COLO829 (cell line): ENCODE results near the gene PSMC2.

ENCODE experiments used
- DNase-seq: peaks from one replicate; pipeline ENCODE4 v3.0.0; 2012; ENCODE audit warnings: low spot score

PSMC2 gene

DNA sequence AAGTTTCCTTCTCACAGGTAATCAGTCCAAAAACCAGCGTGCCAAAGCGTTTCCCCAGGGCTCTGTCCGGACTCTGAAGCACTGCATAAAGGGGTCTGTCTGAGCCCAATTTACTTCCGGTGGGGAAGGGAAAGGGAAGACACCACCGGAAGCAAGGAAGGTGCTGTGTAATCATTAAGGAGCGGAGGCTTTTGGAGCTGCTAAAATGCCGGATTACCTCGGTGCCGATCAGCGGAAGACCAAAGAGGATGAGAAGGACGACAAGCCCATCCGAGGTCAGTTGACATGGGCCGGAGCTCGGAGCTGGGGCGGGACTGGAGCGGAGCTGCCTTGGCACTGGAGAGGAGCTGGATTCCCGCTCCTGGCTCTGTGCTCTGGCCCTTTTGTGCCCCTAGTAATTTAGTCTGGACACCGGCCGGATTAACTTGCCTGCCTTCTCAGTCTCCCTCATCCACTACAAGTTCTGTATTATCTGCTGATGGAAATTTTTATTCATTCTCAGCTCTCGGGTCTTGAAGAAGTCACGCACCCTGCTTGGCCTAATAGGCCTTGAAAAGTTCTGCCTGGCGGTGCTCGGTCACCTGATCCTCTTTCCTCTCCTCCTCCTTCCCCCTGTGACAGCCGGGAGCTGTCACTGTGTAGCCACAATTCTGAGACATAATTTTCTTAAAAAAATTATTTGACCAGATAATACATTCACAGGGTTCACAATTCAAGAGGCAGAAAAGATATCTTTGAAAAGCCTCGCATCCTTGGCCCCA, at the start of gene PSMC2:
Gene PSMC2 (plus strand): TSS at position 137 of the 761 bp plus-strand sequence. CDS start 69 bp downstream, at position 206.
- peak; percentile 97 for DNase-seq

DNA sequence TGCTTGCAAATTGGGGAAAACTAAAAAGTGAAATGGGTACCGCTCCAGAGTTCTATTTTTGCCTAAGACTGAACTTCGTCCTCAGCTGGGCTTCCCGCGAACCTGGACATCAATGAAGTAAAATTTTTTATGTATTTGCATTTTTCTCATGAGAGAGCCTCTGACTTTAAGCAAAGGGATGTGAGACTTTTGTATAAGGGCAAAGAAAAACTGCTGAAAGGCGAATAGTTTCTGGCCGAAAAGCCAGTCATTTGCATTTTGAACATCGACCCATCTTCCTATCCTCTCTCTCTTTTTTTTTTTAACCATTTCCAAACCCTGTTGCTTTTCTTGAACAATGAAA, 49.6 kb upstream of the PSMC2 start:
- no peak for DNase-seq

- DNase-seq: no peak
Measured at GRCh38 chr7:103299660-103300059, 47.8 kb upstream of the PSMC2 start.

DNA sequence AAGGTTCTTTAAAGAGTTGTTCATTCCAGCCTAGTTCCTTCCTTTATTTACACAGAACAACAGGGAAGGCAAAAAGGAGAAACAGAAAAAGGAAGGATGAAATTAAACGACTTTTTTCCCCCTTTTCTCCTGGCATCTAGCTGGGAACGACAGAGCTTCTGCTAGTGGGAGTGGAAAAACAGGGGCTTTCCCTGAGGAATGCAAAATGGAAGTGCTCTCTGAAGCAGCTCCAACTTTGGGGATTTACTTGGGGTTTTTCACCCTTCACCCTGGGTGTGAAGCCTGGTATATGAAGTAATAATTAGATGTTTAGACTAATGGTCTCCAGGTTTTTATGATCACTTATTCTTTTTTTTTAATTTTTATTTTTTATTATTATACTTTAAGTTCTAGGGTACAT, 46.0 kb upstream of the PSMC2 start:
- DNase-seq: no peak

DNA sequence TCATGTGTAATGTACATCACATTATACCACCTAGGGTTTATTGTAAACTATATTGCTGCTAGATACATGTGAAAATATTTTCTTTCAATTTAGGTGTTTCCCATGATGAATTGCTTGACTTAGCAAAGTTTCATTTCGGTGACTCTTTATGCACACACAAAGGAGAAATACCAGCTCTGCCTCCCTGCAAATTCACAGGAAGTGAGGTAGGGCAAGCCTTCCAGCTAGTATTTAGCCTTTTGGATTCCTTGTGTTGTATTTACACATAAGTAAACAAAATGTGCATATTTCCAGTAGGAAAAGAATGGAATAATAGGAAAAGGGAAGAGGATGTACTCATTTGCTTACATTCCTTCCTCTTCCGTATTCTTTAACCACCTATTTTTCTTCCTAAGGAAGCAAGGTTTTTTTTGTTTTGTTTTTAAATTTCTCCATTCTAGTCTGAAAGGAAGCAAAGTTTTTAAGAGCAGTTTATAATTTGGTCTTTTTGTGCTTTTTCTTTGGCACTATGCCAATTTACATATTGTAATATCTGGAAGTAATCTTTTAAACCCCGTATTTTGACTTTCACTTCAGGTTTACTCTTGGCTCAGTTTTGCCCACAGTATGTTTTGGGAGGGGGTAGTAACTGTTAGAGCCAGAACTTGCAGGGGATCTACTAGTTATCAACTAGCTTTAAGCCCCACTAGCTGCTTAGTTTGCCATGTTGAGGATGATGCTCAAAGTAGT, 39.8 kb upstream of the PSMC2 start:
- no peak for DNase-seq

DNA sequence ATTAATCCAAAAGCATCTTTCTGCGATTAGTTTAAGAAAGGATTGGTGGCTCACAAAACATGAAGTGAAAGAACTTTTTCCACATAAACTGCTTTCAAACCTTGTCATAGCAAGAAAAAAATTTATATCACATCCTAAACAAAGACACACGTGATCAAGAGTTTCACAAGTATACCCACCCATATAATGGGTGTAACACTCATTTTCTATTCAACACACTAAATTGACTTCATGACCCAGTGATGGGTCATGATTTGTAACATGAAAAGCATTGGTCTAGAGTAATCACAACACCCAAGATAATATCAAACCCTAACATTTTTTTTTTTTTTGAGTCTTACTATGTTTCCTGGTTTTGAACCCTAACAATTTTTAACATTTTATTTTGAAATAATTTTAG, 32.6 kb upstream of the PSMC2 start:
- no peak for DNase-seq

GRCh38 chr7:103316380-103316941, 31.0 kb upstream of the PSMC2 start:
- no peak for DNase-seq

DNA sequence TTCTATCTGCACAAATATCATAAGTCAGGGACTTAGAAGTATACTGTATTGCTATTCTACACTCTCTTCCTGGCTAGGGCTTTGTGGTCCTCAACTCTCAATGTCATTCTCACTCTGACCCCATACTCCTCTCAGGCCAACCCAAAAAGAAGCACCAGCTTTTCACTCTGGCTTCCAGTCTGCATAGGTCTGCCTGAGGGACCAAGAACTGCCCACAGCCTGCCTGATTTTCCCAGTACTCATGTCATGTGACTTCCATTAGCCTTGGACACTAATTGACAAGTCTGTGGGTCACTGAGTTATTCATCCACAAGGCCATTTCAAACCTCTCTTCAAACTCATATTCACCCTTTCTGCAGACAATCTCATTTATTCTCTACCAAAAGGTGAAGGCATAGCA, 30.4 kb upstream of the PSMC2 start:
- DNase-seq: no peak

- no peak for DNase-seq
Measured at GRCh38 chr7:103325744-103326143, 21.7 kb upstream of the PSMC2 start.

GRCh38 chr7:103336761-103337160, 10.7 kb upstream of the PSMC2 start:
- DNase-seq: no peak

DNA sequence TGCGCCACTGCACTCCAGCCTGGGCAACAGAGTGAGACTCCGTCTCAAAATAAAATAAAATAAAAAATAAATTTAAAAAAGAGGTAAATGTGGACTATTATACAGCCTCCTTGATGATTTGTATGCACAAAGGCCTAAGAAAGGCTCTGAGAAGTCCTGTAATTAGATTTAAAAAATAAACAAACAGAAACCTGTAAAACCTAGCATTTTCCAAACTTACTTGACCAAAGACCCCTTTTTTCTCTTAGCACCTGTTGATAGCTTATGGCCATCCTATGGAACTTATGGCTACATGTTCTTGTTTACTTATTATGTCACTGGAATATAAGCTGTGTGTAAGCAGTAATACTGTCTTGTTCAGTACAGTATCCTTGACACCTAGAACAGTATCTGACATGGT, 8.6 kb upstream of the PSMC2 start:
- no peak for DNase-seq

DNA sequence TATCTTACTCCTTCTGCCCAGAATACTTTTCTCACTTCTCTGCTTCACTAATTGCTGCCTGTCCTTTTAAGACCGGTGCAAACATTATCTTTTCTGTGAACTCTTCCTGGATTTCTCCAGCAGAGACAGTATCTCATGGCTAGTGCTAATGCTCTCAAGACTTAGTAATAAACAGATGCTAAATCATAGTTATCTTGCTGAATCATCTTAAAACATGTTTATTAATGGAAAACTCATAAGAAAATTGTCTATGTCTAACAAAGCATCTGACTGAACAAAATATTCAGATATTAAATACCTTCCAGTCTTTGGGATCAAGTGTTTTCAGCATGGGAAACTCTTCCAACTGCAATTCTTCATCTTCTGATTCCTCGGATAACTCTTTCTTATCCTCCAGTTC, 6.0 kb upstream of the PSMC2 start:
- no peak for DNase-seq

- no peak for DNase-seq
Measured at GRCh38 chr7:103343332-103343731, 4.1 kb upstream of the PSMC2 start.

DNA sequence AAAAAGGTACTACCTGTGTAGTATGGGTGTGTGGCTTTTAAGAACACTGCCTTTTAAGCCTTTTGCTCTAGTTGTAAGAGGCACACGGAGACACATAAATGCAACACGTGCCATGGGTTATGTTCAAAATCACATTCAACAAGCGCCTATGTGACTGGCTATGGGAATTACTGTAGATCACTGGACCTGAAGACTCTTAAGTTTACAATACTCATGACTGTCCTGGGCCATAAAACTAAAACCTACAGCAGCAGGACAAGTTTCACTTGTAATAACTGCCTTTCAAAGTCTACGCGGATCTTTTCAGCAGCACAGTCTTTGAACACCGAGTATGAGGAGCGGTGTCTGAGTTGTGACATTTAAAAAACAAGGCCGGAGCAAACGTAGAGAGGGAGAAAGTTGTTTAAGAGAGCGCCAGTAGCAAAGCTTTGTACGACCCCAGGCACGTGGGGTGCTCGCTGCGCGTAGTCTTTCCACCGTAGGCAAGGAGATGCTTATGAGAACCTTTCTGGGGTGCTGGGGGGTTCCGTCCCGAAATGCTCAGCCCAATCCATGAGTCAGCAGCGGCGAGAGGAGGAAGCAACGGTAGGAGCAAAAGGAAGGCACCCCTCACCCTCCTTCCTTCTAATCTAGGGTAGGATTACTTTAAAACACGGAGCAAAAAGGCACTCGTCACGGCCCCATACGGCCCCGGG, 3.5 kb upstream of the PSMC2 start:
- DNase-seq: no peak

DNA sequence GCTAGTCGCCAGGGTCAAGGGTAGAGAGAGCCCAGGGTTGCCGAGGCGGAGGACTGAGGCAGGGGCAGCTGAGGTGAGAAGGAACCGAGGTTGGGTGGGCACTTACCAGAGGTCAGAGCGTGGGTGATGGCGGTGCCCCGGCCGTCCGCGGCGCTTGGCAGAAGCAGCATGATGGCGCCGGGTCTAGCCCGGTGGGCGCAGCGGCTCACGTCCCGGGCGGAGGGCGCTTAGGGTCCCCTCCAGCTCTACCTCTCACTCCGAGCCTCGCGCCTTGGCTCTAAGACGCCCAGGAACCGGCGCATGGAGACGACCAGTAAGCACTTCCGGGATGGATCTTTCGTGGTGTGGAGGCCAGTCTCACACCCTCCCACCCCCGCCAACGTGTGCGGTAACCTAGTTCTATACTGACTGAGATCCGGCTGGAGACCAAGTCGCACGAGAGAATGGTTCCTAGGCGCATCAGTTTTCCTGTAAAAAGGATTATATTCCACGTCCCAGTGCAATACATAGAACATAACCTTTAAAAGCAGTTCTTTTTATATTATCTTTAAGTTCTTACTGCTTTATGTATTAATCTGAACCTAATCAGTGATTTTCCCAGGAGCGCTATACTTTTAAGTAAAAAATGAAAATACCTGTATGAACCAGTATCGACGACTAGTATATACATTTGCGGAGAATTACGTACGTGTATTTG, 2.8 kb upstream of the PSMC2 start, which contains the start of gene DNAJC2:
Gene DNAJC2 (minus strand): TSS at position 315 of the 697 bp plus-strand sequence. CDS start 145 bp downstream, at position 170.
- DNase-seq: peak; percentile 92

GRCh38 chr7:103346396-103346795, 1.0 kb upstream of the PSMC2 start:
- DNase-seq: no peak

GRCh38 chr7:103348452-103348851, 1.0 kb downstream of the PSMC2 start:
- no peak for DNase-seq

GRCh38 chr7:103348959-103349358, 1.5 kb downstream of the PSMC2 start:
- no peak for DNase-seq

GRCh38 chr7:103349805-103350204, 2.4 kb downstream of the PSMC2 start:
- DNase-seq: no peak

- no peak for DNase-seq
Measured at GRCh38 chr7:103369432-103369831, 22.0 kb downstream of the PSMC2 start.

GRCh38 chr7:103373866-103374643, 26.6 kb downstream of the PSMC2 start:
- DNase-seq: peak; percentile 26
